H9 (cell line): Measurements from ENCODE around the gene ACYP1. TPM values are rescaled to one million over a fixed set of nuclear protein-coding genes. Genes with fewer than 3 reads are reported as not detected.

ENCODE experiments used
- DNase-seq: peaks from one replicate; pipeline ENCODE4 v3.0.0-alpha.2; 2017
- H2AFZ ChIP-seq: one replicate; pipeline ENCODE4 v1.6.1; 2013; ENCODE audit warnings: mild to moderate bottlenecking, low read length, control low read depth, moderate library complexity
- H2AK5ac ChIP-seq: 2 replicates; pipeline ENCODE4 v1.6.1; 2013; ENCODE audit warnings: low read length, control low read depth, mixed read lengths; ENCODE audit not compliant: insufficient read length
- H2BK120ac ChIP-seq: one replicate; pipeline ENCODE4 v1.6.1; 2013; ENCODE audit warnings: low read depth, mild to moderate bottlenecking, low read length, control low read depth, inconsistent platforms; ENCODE audit not compliant: poor library complexity, severe bottlenecking
- H2BK12ac ChIP-seq: 2 replicates; pipeline ENCODE4 v1.6.1; 2013; ENCODE audit warnings: low read length, control low read depth, mixed read lengths, low read depth; ENCODE audit not compliant: insufficient read length
- H2BK15ac ChIP-seq: 2 replicates; pipeline ENCODE4 v1.6.1; 2013; ENCODE audit warnings: low read depth, low read length, control low read depth
- H2BK20ac ChIP-seq: one replicate; pipeline ENCODE4 v1.6.1; 2013; ENCODE audit warnings: low read depth, mild to moderate bottlenecking, low read length, control low read depth, inconsistent platforms; ENCODE audit not compliant: poor library complexity, severe bottlenecking
- H2BK5ac ChIP-seq: 2 replicates; pipeline ENCODE4 v1.6.1; 2013; ENCODE audit warnings: low read length, control low read depth, mixed read lengths; ENCODE audit not compliant: insufficient read length
- H3K14ac ChIP-seq: 2 replicates; pipeline ENCODE4 v1.6.1; 2013; ENCODE audit warnings: low read length, control low read depth; ENCODE audit not compliant: insufficient read depth
- H3K18ac ChIP-seq: 2 replicates; pipeline ENCODE4 v1.6.1; 2013; ENCODE audit warnings: low read depth, mild to moderate bottlenecking, mixed read lengths, low read length, control low read depth; ENCODE audit not compliant: insufficient read length
- H3K23ac ChIP-seq: 2 replicates; pipeline ENCODE4 v1.6.1; 2013; ENCODE audit warnings: low read length, control low read depth, mixed read lengths, low read depth; ENCODE audit not compliant: insufficient read length
- H3K23me2 ChIP-seq: 2 replicates; pipeline ENCODE4 v1.6.1; 2013; ENCODE audit warnings: low read depth, mild to moderate bottlenecking, mixed read lengths, low read length, control low read depth; ENCODE audit not compliant: insufficient read length, poor library complexity, severe bottlenecking
- H3K27ac ChIP-seq: 2 replicates; pipeline ENCODE4 v1.5.1; 2013; ENCODE audit warnings: low read length, control low read depth, mixed read lengths, low read depth; ENCODE audit not compliant: insufficient read length
- H3K27me3 ChIP-seq: 2 replicates; pipeline ENCODE4 v1.6.1; 2013; ENCODE audit warnings: low read length, control low read depth, inconsistent platforms; ENCODE audit not compliant: insufficient read depth
- H3K4ac ChIP-seq: 2 replicates; pipeline ENCODE4 v1.6.1; 2013; ENCODE audit warnings: low read depth, mild to moderate bottlenecking, control low read depth, inconsistent platforms, low read length, moderate library complexity
- H3K4me1 ChIP-seq: 2 replicates; pipeline ENCODE4 v1.6.1; 2013; ENCODE audit warnings: low read length, control low read depth, inconsistent platforms; ENCODE audit not compliant: insufficient read depth
- H3K4me2 ChIP-seq: 2 replicates; pipeline ENCODE4 v1.6.1; 2013; ENCODE audit warnings: low read length, control low read depth, mixed read lengths; ENCODE audit not compliant: insufficient read length, insufficient read depth
- H3K56ac ChIP-seq: 2 replicates; pipeline ENCODE4 v1.6.1; 2013; ENCODE audit warnings: low read depth, mild to moderate bottlenecking, mixed read lengths, low read length, control low read depth; ENCODE audit not compliant: insufficient read length
- H3K79me1 ChIP-seq: 2 replicates; pipeline ENCODE4 v1.6.1; 2013; ENCODE audit warnings: low read depth, mild to moderate bottlenecking, moderate library complexity, low read length, control low read depth, inconsistent platforms; ENCODE audit not compliant: insufficient read depth, poor library complexity, severe bottlenecking
- H3K79me2 ChIP-seq: 2 replicates; pipeline ENCODE4 v1.6.1; 2013; ENCODE audit warnings: low read length, control low read depth, inconsistent platforms; ENCODE audit not compliant: insufficient read depth
- H3K9ac ChIP-seq: 2 replicates; pipeline ENCODE4 v1.6.1; 2013; ENCODE audit warnings: low read length, control low read depth, mixed read lengths; ENCODE audit not compliant: insufficient read length; ENCODE audit errors: extremely low read depth
- H3K9me3 ChIP-seq: one replicate; pipeline ENCODE4 v1.6.1; 2013; ENCODE audit warnings: low read depth, low read length, inconsistent platforms; ENCODE audit not compliant: control insufficient read depth
- H3T11ph ChIP-seq: one replicate; pipeline ENCODE4 v1.6.1; 2013; ENCODE audit warnings: mild to moderate bottlenecking, low read length, control low read depth, inconsistent platforms
- H4K20me1 ChIP-seq: one replicate; pipeline ENCODE4 v1.6.1; 2013; ENCODE audit not compliant: control insufficient read depth, insufficient read length, insufficient read depth
- H4K5ac ChIP-seq: 2 replicates; pipeline ENCODE4 v1.6.1; 2013; ENCODE audit warnings: low read depth, mild to moderate bottlenecking, mixed read lengths, low read length, control low read depth; ENCODE audit not compliant: insufficient read length
- H4K8ac ChIP-seq: replicated peaks from 2 replicates; pipeline ENCODE4 v1.6.1; 2013; ENCODE audit warnings: low read length, control low read depth, mixed read lengths, low read depth; ENCODE audit not compliant: insufficient read length
- H4K91ac ChIP-seq: 2 replicates; pipeline ENCODE4 v1.6.1; 2013; ENCODE audit warnings: low read depth, mild to moderate bottlenecking, moderate library complexity, mixed read lengths, low read length, control low read depth; ENCODE audit not compliant: insufficient read length
- H3K27ac Mint-ChIP-seq, 3 experiments: 2 replicates in 2 of 3; 3 replicates in 1 of 3; pipeline ENCODE4 v1.8.0; 2020 to 2021; ENCODE audit warnings: mixed read lengths in 3 of 3, mild to moderate bottlenecking in 1 of 3, moderate library complexity in 1 of 3
- H3K27me3 Mint-ChIP-seq: 2 replicates; pipeline ENCODE4 v1.8.0; 2021; ENCODE audit warnings: low read depth, mild to moderate bottlenecking, moderate library complexity, mixed read lengths
- H3K36me3 Mint-ChIP-seq, 3 experiments: 2 replicates in 2 of 3; 3 replicates in 1 of 3; pipeline ENCODE4 v1.8.0; 2020 to 2021; ENCODE audit warnings: low read depth in 3 of 3, mixed read lengths in 3 of 3; ENCODE audit not compliant: insufficient read depth in 1 of 3
- H3K4me1 Mint-ChIP-seq, 2 experiments: 2 replicates each; pipeline ENCODE4 v1.8.0; 2020; ENCODE audit warnings: mixed read lengths in 2 of 2
- H3K4me3 Mint-ChIP-seq, 2 experiments: 2 replicates in 1 of 2; 3 replicates in 1 of 2; pipeline ENCODE4 v1.8.0; 2020 to 2021; ENCODE audit warnings: mild to moderate bottlenecking in 2 of 2, mixed read lengths in 2 of 2, moderate library complexity in 1 of 2
- H3K9me3 Mint-ChIP-seq, 2 experiments: 2 replicates in 1 of 2; 3 replicates in 1 of 2; pipeline ENCODE4 v1.8.0; 2020; ENCODE audit warnings: mild to moderate bottlenecking in 2 of 2, mixed read lengths in 2 of 2, moderate library complexity in 1 of 2
- CTCF ChIP-seq: fragments of 200-600 bp; sonication (generic); conservative IDR thresholded peaks from 3 replicates; pipeline ENCODE4 v1.8.0; 2021; ENCODE audit warnings: antibody characterized with exemption, mild to moderate bottlenecking
- WGBS: extraction: QIAGEN DNeasy Blood & Tissue Kit; methylation state at CpG from one replicate; pipeline ENCODE4 v1.1.7; 2013; ENCODE audit warnings: missing lambda C conversion rate, low lambda C conversion rate, mixed read lengths; ENCODE audit not compliant: insufficient read length; ENCODE audit errors: extremely low coverage; 5-methylcytosine and 5-hydroxymethylcytosine counted together
- total RNA-seq: library from RNA; stranded (reverse); gene quantifications from 2 replicates; pipeline ENCODE4 v1.2.1, GENCODE V29; 2021

ACYP1 gene
- total RNA-seq, 1 experiment from 2014 or later: 18.9 TPM

DNA sequence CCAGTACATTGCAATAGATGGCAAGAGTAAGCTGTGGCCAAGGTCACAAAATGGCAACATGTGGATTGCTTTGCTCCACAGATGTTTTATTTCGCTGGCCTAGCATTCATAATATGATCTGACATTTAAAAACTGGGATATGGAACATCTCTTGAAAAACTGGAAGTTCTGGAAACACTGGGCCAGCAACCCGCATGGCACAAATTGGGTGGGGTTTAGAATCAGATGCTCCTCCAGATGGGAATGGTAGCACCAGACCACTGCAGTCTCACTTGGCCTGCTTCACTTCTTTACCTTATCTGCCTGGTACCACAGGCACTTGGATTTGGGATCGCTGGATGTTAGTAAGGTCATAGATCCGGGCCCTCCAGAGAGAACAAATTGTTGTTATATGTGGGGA is 15.7 kb upstream of the ACYP1 start:
- Histone ChIP-seq H3K56ac (no peak overlapping the region), H3K23ac (no peak overlapping the region), H2BK12ac (no peak overlapping the region), H3K27ac (no peak overlapping the region), H3K23me2 (no peaks in the 10 kb centered on the region), H3K4ac (no peak overlapping the region), H3K27me3 (no peaks in the 10 kb centered on the region), H3K18ac (no peak overlapping the region), H4K5ac (no peak overlapping the region), H3T11ph (no peak overlapping the region), H4K91ac (no peak overlapping the region), H3K79me2 (no peaks in the 10 kb centered on the region), H4K8ac (no peak overlapping the region), H2BK120ac (no peak overlapping the region), H3K4me2 (no peak overlapping the region), H3K14ac (no peak overlapping the region), H3K4me1 (no peaks in the 10 kb centered on the region), H2AK5ac (no peak overlapping the region), H3K9me3 (no peaks in the 10 kb centered on the region), H2AFZ (no peak overlapping the region), H2BK15ac (no peak overlapping the region), H3K79me1 (no peaks in the 10 kb centered on the region), H2BK5ac (no peak overlapping the region), H4K20me1 (no peaks in the 10 kb centered on the region), H2BK20ac (no peak overlapping the region), H3K9ac (no peak overlapping the region)
- no peak for TF ChIP-seq CTCF
- Mint-ChIP-seq H3K27me3 (no peaks in the 10 kb centered on the region), H3K9me3 (no peaks in the 10 kb centered on the region), H3K4me1 (no peaks in the 10 kb centered on the region), H3K36me3 (peaks cover 4 to 27% (median 10%) of the 10 kb centered on the region in 3 experiments; a peak in 6 of 7 replicates), H3K4me3 (no peak overlapping the region), H3K27ac (no peak overlapping the region)
- no CpG with 5 or more reads among the region's 4 CpGs for WGBS
- DNase-seq: no peak
